DND-41 (cell line): ENCODE results near the gene CCAR1.

ENCODE experiments used
- ATAC-seq: fragments of 200-7000 bp; cut with Tn5 transposase; 3 replicates; pipeline ENCODE4 v1.9.1; 2021; ENCODE audit warnings: low read depth; ENCODE audit not compliant: insufficient read depth
- DNase-seq: peaks from one replicate; pipeline ENCODE4 v3.0.0-alpha.2; 2020
- H2AFZ ChIP-seq: 2 replicates; pipeline ENCODE4 v1.6.0; 2012; ENCODE audit warnings: low read depth, low read length
- H3K27ac ChIP-seq: 2 replicates; pipeline ENCODE4 v1.5.1; 2012; ENCODE audit warnings: low read length, inconsistent platforms
- H3K27me3 ChIP-seq: fragments of 200-600 bp; sonication (generic); 2 replicates; pipeline ENCODE4 v1.6.0; 2012; ENCODE audit warnings: low read length, mild to moderate bottlenecking, inconsistent platforms; ENCODE audit not compliant: insufficient read depth, poor library complexity
- H3K36me3 ChIP-seq: 2 replicates; pipeline ENCODE4 v1.5.1; 2012; ENCODE audit warnings: low read length, inconsistent platforms; ENCODE audit not compliant: insufficient read depth
- H3K4me1 ChIP-seq: 2 replicates; pipeline ENCODE4 v1.5.1; 2012; ENCODE audit warnings: mild to moderate bottlenecking, low read length; ENCODE audit not compliant: insufficient read depth
- H3K4me2 ChIP-seq: 2 replicates; pipeline ENCODE4 v1.6.0; 2012; ENCODE audit warnings: mild to moderate bottlenecking, moderate library complexity, low read length, inconsistent platforms; ENCODE audit not compliant: insufficient read depth
- H3K4me3 ChIP-seq, 2 experiments: fragments of 200-600 bp in 1 of 2; shearing (Covaris generic) in 1 of 2; 2 replicates each; pipeline ENCODE4 v1.5.1; 2012 to 2016; ENCODE audit warnings: inconsistent platforms in 2 of 2, low read length in 2 of 2, mild to moderate bottlenecking in 2 of 2, low read depth in 1 of 2, moderate library complexity in 1 of 2
- H3K79me2 ChIP-seq: 2 replicates; pipeline ENCODE4 v1.6.0; 2012; ENCODE audit warnings: low read length, inconsistent platforms; ENCODE audit not compliant: insufficient read depth
- H3K9ac ChIP-seq: 2 replicates; pipeline ENCODE4 v1.6.0; 2012; ENCODE audit warnings: low read depth, mild to moderate bottlenecking, inconsistent platforms, low read length, moderate library complexity
- H3K9me3 ChIP-seq: 2 replicates; pipeline ENCODE4 v1.5.1; 2012; ENCODE audit warnings: low read length, moderate library complexity, mild to moderate bottlenecking, inconsistent platforms; ENCODE audit not compliant: insufficient read depth, severe bottlenecking
- H4K20me1 ChIP-seq: 2 replicates; pipeline ENCODE4 v1.6.0; 2012; ENCODE audit warnings: low read length; ENCODE audit not compliant: insufficient read depth
- CTCF ChIP-seq: IDR thresholded peaks from 2 replicates; pipeline ENCODE4 v1.5.1; 2012; ENCODE audit warnings: borderline replicate concordance, low read length, moderate library complexity, mild to moderate bottlenecking; ENCODE audit not compliant: poor library complexity, severe bottlenecking; ENCODE audit errors: extremely low read depth
- EZH2 ChIP-seq: IDR thresholded peaks from 3 replicates; pipeline ENCODE4 v1.6.1; 2012; ENCODE audit warnings: borderline replicate concordance, low read depth, mild to moderate bottlenecking, moderate library complexity, low read length, inconsistent platforms; ENCODE audit not compliant: severe bottlenecking

Gene CCAR1

GRCh38 chr10:68829521-68829920 lies 108.5 kb downstream of the CCAR1 start:
- Histone ChIP-seq H3K4me3 (no peak overlapping the region), H2AFZ (no peak overlapping the region), H3K79me2 (no peaks in the 10 kb centered on the region), H3K4me2 (no peak overlapping the region), H3K9me3 (no peaks in the 10 kb centered on the region), H3K4me1 (peaks cover 32% of the 10 kb centered on the region), H3K9ac (no peak overlapping the region), H3K27me3 (no peaks in the 10 kb centered on the region), H4K20me1 (no peaks in the 10 kb centered on the region), H3K27ac (no peak overlapping the region), H3K36me3 (no peaks in the 10 kb centered on the region)
- TF ChIP-seq EZH2 = no peak
- ATAC-seq = no peak
- peak; percentile 17 for DNase-seq

GRCh38 chr10:68829952-68830351 lies 108.9 kb downstream of the CCAR1 start:
- H3K4me1 ChIP-seq = peaks cover 32% of the 10 kb centered on the region
- H3K27ac ChIP-seq = no peak overlapping the region
- H3K36me3 ChIP-seq = no peaks in the 10 kb centered on the region
- DNase-seq (no peak), ATAC-seq (no peak)
- H3K9me3 ChIP-seq = no peaks in the 10 kb centered on the region
- no peaks in the 10 kb centered on the region for H3K27me3 ChIP-seq
- TF ChIP-seq CTCF (no peak), EZH2 (no peak)
- no peaks in the 10 kb centered on the region for H3K79me2 ChIP-seq
- H3K9ac ChIP-seq = no peak overlapping the region
- no peak overlapping the region for H3K4me2 ChIP-seq
- H2AFZ ChIP-seq = no peak overlapping the region
- H3K4me3 ChIP-seq = no peak overlapping the region
- no peaks in the 10 kb centered on the region for H4K20me1 ChIP-seq

- no peak for TF ChIP-seq EZH2
- no peak for TF ChIP-seq CTCF
- Histone ChIP-seq H3K36me3 (no peaks in the 10 kb centered on the region), H3K79me2 (no peaks in the 10 kb centered on the region), H3K27ac (no peak overlapping the region), H3K4me1 (peaks cover 18% of the 10 kb centered on the region), H3K9me3 (no peaks in the 10 kb centered on the region), H2AFZ (no peak overlapping the region), H3K4me2 (no peak overlapping the region), H3K27me3 (no peaks in the 10 kb centered on the region), H3K4me3 (no peak overlapping the region), H3K9ac (no peak overlapping the region), H4K20me1 (no peaks in the 10 kb centered on the region)
- DNase-seq = no peak
- no peak for ATAC-seq
Measured at GRCh38 chr10:68831961-68832455, 111.0 kb downstream of the CCAR1 start.

GRCh38 chr10:68832601-68833000 lies 111.6 kb downstream of the CCAR1 start:
- no peaks in the 10 kb centered on the region for H3K79me2 ChIP-seq
- H3K4me3 ChIP-seq = no peak overlapping the region
- H3K27me3 ChIP-seq = no peaks in the 10 kb centered on the region

More at GRCh38 chr10:68832601-68833000, 111.6 kb downstream of the CCAR1 start:
- no peak for TF ChIP-seq EZH2
- no peak for TF ChIP-seq CTCF
- no peak for DNase-seq
- no peak overlapping the region for H3K9ac ChIP-seq
- no peak overlapping the region for H2AFZ ChIP-seq
- no peaks in the 10 kb centered on the region for H3K36me3 ChIP-seq
- H3K4me2 ChIP-seq = no peak overlapping the region
- no peak overlapping the region for H3K27ac ChIP-seq
- no peak for ATAC-seq
- no peaks in the 10 kb centered on the region for H3K9me3 ChIP-seq
- peaks cover 17% of the 10 kb centered on the region for H3K4me1 ChIP-seq
- no peaks in the 10 kb centered on the region for H4K20me1 ChIP-seq
